HPDE6-E6E7 (cell line): ENCODE data around the gene ARMC9.
"Not testable (repeated sequence)": the region's sequence is repeated elsewhere in the genome, so short reads cannot be mapped to it uniquely, and the experiment has no call there.

ENCODE experiments used
- DNase-seq: peaks from one replicate; pipeline ENCODE4 v3.0.0; 2011; ENCODE audit warnings: missing footprints; ENCODE audit errors: extremely low spot score

ARMC9 gene, protein sequence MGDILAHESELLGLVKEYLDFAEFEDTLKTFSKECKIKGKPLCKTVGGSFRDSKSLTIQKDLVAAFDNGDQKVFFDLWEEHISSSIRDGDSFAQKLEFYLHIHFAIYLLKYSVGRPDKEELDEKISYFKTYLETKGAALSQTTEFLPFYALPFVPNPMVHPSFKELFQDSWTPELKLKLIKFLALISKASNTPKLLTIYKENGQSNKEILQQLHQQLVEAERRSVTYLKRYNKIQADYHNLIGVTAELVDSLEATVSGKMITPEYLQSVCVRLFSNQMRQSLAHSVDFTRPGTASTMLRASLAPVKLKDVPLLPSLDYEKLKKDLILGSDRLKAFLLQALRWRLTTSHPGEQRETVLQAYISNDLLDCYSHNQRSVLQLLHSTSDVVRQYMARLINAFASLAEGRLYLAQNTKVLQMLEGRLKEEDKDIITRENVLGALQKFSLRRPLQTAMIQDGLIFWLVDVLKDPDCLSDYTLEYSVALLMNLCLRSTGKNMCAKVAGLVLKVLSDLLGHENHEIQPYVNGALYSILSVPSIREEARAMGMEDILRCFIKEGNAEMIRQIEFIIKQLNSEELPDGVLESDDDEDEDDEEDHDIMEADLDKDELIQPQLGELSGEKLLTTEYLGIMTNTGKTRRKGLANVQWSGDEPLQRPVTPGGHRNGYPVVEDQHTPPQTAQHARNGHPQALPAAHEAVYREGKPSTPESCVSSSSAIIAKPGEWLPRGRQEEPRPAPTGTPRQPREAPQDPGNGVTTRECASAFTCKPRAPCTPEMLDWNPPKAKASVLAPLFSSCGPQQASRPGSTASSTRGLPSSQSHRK

GRCh38 chr2:231198291-231199173 lies at the start of gene ARMC9:
Gene ARMC9, plus strand, starts transcription at chr2:231198631. Its CDS starts 7,608 bp downstream, at chr2:231206239.
- DNase-seq, result peak; percentile 90

DNA sequence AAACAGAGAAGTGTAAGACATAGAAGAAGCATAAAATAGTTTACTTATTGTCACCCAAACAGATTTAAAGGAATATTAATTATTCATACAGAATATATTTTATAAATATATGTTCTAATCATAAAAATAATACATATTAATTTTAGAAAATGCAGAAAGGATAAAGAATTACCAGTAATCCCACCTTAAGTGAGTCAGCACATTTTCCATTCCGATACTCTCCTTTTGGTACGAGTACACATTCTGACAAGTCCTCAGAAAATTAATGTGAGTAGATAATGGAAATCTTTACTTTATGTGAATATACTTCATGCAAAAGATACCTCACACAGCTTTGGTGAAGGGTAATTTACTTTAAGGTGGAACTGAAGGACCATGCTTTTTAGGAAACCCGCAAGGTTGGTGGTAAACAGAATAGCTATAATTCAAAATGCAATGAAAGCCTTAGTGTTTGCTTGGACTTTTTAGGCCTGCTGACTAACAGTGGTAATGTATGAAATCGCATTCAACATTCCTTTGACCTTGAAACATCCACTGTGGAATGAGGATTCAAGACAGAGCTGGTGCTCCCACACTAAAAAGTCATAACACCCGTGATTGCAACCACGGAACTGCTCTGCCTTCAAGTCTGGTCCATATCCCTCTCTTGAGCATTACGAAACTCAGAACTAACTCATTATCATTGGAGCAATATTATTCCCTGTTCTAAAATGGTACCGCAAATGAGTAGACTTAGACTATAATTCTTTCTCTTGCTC lies 45.5 kb upstream of the ARMC9 start:
- no peak for DNase-seq

GRCh38 chr2:231159306-231159705 lies 39.1 kb upstream of the ARMC9 start:
- DNase-seq, result no peak

DNA sequence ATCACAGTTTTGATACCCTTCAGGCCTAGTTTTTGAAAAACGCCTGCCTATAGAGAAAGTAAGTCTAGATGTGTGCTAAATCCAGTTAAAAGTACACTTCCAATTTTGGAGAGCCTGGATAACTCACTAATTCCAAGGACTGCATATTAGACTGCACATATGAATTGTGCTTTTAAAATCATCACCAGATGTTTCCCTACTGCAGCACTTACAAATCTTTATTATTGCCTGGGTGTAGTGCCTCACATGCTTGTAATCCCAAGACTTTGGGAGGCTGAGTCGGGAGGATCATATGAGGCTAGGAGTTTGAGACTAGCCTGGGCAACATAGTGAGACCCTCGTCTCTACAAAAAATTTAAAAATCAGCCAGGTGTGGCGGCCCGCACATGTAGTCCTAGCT lies 37.7 kb upstream of the ARMC9 start:
- DNase-seq, result no peak

GRCh38 chr2:231161252-231161839 lies 37.1 kb upstream of the ARMC9 start:
- no peak for DNase-seq

- DNase-seq, result no peak
Observed at GRCh38 chr2:231161877-231162329, 36.5 kb upstream of the ARMC9 start.

DNA sequence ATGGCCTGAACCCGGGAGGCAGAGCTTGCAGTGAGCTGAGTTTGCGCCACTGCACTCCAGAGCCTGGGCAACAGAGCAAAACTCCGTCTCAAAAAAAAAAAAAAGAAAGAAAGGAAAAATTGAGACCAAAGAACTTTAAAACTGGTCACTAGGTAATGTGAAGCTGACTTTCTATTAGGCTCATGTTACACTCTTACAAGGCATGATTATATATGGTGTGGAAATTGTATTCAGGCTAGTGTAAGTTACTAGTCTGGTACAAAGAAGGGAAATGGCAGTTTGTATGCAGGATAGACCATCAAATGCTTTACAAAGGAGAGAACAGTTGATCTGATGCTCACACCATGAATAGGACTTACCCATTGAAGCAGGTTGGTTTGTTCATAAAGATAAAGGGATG lies 35.4 kb upstream of the ARMC9 start:
- no peak for DNase-seq

DNA sequence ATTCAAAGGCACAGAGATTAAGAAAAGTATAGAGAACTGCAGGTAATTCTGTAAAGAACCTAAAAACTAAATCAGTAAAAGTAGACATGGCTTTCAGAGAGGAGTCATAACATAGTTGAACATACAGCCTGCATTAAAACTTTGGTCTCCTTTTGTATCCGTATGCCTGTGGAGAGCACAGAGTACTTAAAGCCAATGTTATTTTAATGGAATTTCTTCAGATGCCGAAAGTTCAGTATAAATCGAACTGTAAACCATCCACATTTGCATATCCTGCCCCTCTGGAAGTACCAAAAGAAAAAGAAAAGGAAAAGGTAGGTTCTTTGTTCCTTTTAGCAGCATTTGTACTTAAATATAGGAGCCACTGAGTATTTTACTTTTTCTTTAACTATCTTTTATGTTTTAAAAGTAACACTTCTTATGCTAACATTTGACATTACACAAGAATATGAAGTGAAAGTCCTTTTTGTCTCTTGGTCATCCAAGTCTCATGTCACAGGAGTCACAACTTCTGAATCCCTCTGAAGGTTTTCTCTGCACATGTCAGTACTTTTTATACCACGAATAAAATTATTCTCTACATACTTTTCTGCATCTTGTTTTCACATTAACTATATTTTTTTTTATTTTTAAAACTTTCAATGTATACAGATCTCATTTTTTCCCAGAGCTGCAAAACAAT lies 34.9 kb upstream of the ARMC9 start:
- DNase-seq, result no peak

- DNase-seq, result no peak
Observed at GRCh38 chr2:231167745-231168459, 30.5 kb upstream of the ARMC9 start.

GRCh38 chr2:231168460-231169139 lies 29.8 kb upstream of the ARMC9 start:
- no peak for DNase-seq

- DNase-seq, result no peak
Observed at GRCh38 chr2:231169488-231169887, 28.9 kb upstream of the ARMC9 start.

GRCh38 chr2:231170055-231170454 lies 28.4 kb upstream of the ARMC9 start:
- no peak for DNase-seq

DNA sequence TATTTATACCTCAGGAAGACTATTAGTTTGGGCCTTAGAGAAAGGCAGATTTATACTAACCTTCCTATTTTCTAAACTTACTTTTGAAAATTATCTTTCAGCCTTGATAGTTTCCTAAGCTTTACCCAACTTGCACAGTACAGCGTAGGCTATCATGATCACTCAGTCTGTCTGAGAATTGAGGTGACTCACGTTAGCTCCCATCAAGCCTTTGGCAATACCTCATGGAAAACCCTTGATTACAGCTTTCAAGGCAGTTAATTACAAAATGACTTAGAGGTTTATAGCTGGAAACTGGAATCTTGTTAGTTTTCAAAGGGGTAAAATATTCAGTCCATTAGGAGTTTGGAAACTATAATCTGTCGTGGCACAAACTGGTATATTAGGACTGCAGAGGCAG lies 26.4 kb upstream of the ARMC9 start:
- DNase-seq, result no peak

GRCh38 chr2:231174211-231174651 lies 24.2 kb upstream of the ARMC9 start:
- no peak for DNase-seq

GRCh38 chr2:231176066-231176465 lies 22.4 kb upstream of the ARMC9 start:
- DNase-seq, result no peak

DNA sequence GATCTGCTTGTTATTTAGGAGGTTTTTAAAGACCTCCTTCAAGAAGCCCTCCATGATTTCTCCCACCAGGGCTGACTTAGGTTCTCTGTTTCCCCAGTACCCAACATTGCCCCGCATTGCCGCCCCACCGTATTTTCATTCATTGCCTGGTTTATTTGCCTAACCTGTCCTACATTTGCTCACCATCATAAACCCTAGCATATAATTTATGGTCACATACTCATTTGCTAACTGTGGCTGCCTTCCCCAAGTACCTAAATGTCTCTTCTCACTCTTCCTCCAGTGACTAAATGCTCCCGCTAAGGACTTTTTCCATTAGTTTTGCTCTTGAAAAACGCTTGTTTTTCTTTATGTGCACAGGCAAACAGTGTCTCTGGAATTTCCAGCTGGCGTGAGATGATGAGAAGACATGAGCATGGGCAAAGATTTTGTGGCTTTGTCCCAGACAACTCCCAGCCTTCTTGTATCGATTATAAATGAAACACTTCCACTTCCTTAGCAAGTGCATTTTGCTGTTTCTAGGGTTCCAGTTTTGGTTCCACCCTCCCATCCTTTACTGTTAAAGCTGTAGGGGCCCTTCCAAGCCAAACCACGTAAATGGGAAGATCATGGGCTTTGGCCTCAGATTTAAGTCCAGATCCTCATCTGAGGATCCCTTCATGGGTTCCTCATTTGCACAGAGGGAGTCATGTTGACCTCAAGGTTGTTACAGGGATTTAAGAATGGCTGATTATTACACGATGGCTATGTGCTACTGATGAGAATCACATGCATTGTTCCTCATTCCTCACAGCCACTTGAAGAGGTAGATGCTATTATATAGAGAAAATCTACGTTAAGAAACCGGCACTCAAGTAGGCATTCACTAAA lies 21.0 kb upstream of the ARMC9 start:
- DNase-seq, result no peak

GRCh38 chr2:231178805-231179204 lies 19.6 kb upstream of the ARMC9 start:
- DNase-seq, result not testable (repeated sequence)
